ENCODE results near the gene EPS15. TPM values are rescaled to one million over a fixed set of nuclear protein-coding genes. Genes with fewer than 3 reads are reported as not detected.

Gene EPS15
- polyA plus RNA-seq, 1 donor (not counting 4 experiments of a cell fraction or from before 2014, with no cell fraction given): 33.2 TPM

DNA sequence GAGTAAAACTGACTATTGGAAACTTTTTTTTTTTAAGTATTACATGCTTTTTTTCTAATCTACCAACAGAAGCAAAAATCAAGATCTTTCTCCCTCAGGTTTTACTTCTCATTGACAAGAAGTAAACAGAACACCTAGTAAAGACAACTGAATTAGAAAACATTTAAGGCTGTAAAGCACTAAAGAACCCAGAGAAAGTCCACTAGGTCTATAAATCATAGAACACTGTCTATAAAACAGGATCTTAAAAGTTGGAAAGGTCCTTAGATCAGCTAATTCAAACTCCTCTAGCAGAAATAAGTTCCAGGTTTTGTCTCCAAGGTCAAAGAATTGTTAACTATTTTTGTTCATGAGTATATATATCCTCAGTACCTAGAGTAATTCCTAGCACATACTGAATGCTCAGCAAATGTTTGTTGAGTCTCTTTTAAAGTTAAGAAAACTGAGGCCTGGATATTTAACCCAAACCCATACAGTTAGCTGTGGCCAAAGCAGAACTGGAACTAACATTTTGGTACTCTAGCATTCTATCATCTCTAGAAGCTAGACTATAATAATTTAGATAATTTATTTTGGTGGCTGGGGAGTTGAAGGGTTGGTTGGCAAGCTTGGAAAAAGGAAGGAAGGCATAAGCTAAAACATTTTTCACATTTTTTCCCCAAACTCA, 3.0 kb downstream of the EPS15 start:
- H3K9me1 ChIP-seq (ENCODE audit: control insufficient read depth, extremely low read depth, insufficient read depth, low read length): no peaks in the 10 kb centered on the region
- no peaks in the 10 kb centered on the region for H3K36me3 ChIP-seq (ENCODE audit: control insufficient read depth in 2 of 2, extremely low read depth in 1 of 2, insufficient read depth in 2 of 2, low read length in 2 of 2)
- peak overlapping the region; percentile 74 for H3K4me2 ChIP-seq (ENCODE audit: control insufficient read depth, extremely low read depth, insufficient read depth, low read depth, low read length)
- no peaks in the 10 kb centered on the region for H3K27me3 ChIP-seq (ENCODE audit: control insufficient read depth, extremely low read depth, insufficient read depth, low read length)
- no peak overlapping the region for H3K9ac ChIP-seq (ENCODE audit: control insufficient read depth, extremely low read depth, insufficient read depth, low read length)
- H3K79me2 ChIP-seq (ENCODE audit: control insufficient read depth, insufficient read depth, low read length): peaks cover 74% of the 10 kb centered on the region
- no peak for FAIRE-seq
- H3K27ac ChIP-seq (ENCODE audit: control insufficient read depth, insufficient read depth, low read length): no peak overlapping the region
- TF ChIP-seq, protein P1, sequence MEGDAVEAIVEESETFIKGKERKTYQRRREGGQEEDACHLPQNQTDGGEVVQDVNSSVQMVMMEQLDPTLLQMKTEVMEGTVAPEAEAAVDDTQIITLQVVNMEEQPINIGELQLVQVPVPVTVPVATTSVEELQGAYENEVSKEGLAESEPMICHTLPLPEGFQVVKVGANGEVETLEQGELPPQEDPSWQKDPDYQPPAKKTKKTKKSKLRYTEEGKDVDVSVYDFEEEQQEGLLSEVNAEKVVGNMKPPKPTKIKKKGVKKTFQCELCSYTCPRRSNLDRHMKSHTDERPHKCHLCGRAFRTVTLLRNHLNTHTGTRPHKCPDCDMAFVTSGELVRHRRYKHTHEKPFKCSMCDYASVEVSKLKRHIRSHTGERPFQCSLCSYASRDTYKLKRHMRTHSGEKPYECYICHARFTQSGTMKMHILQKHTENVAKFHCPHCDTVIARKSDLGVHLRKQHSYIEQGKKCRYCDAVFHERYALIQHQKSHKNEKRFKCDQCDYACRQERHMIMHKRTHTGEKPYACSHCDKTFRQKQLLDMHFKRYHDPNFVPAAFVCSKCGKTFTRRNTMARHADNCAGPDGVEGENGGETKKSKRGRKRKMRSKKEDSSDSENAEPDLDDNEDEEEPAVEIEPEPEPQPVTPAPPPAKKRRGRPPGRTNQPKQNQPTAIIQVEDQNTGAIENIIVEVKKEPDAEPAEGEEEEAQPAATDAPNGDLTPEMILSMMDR (optimal IDR thresholded peaks at IDR 0.05 in 1 of 3, IDR thresholded peaks at IDR 0.05 in 1 of 3, conservative IDR thresholded peaks at IDR 0.05 in 1 of 3; ENCODE audit: extremely low read depth in 1 of 3, insufficient read depth in 2 of 3, low read length in 3 of 3): no peak
- TF ChIP-seq EZH2 (IDR thresholded peaks at IDR 0.05; ENCODE audit: low read length): no peak
- DNase-seq (ENCODE audit: low read depth, low spot score): no peak
- peaks cover 27% of the 10 kb centered on the region for H3K4me1 ChIP-seq (ENCODE audit: control insufficient read depth, extremely low read depth, insufficient read depth, low read length)
- no peaks in the 10 kb centered on the region for H3K9me3 ChIP-seq (ENCODE audit: control insufficient read depth, low read depth, low read length)
- H4K20me1 ChIP-seq (ENCODE audit: control insufficient read depth, extremely low read depth, insufficient read depth, low read length): no peaks in the 10 kb centered on the region
- H2AFZ ChIP-seq (ENCODE audit: control insufficient read depth, low read length): no peak overlapping the region
- dilution Hi-C loops (cut with MboI; ENCODE audit: extremely low pct_ligation_motif_present, low sequenced_read_pairs): no loop called here
- no peak overlapping the region for H3K4me3 ChIP-seq (ENCODE audit: control insufficient read depth in 2 of 3, extremely low read depth in 1 of 3, insufficient read depth in 2 of 3, low read depth in 1 of 3, low read length in 3 of 3)

DNA sequence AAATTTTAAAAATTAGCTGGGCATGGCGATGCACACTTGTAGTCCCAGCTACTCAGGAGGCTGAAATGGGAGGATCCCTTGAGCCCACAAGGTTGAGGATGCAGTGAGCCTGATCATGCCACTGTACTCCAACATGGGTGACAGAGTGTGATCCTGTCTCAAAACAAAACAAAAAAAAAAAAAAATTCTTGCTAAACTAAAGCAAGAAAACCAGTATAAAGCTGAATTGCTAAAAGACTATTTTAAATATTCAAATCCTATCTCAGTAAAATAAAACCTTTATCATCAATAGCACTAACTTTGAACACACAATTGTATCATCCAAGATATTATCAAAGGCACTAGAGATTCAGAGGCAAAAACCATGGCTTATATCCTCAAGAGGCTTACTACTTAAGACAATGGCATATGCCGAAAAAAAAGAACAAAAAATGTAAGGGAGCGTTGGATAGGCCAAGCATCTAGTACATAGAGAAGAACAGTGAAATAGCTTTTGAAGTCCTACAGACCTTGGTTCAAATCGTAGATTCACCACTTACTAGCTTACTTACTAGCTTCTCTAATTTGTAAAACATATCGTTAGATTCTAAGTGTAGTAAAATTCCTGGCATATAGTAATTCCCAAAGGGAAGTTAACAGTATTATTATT, 3.6 kb downstream of the EPS15 start:
- Histone ChIP-seq H3K9me3 (ENCODE audit: control insufficient read depth, low read depth, low read length) (no peaks in the 10 kb centered on the region), H3K36me3 (ENCODE audit: control insufficient read depth in 2 of 2, extremely low read depth in 1 of 2, insufficient read depth in 2 of 2, low read length in 2 of 2) (no peaks in the 10 kb centered on the region), H4K20me1 (ENCODE audit: control insufficient read depth, extremely low read depth, insufficient read depth, low read length) (no peaks in the 10 kb centered on the region), H3K9me1 (ENCODE audit: control insufficient read depth, extremely low read depth, insufficient read depth, low read length) (no peaks in the 10 kb centered on the region), H3K27ac (ENCODE audit: control insufficient read depth, insufficient read depth, low read length) (no peak overlapping the region), H2AFZ (ENCODE audit: control insufficient read depth, low read length) (no peak overlapping the region), H3K9ac (ENCODE audit: control insufficient read depth, extremely low read depth, insufficient read depth, low read length) (no peak overlapping the region), H3K4me1 (ENCODE audit: control insufficient read depth, extremely low read depth, insufficient read depth, low read length) (peaks cover 20% of the 10 kb centered on the region), H3K4me2 (ENCODE audit: control insufficient read depth, extremely low read depth, insufficient read depth, low read depth, low read length) (no peak overlapping the region), H3K79me2 (ENCODE audit: control insufficient read depth, insufficient read depth, low read length) (peaks cover 80% of the 10 kb centered on the region), H3K4me3 (ENCODE audit: control insufficient read depth in 2 of 3, extremely low read depth in 1 of 3, insufficient read depth in 2 of 3, low read depth in 1 of 3, low read length in 3 of 3) (no peak overlapping the region), H3K27me3 (ENCODE audit: control insufficient read depth, extremely low read depth, insufficient read depth, low read length) (no peaks in the 10 kb centered on the region)
- DNase-seq (ENCODE audit: low read depth, low spot score) (no peak), FAIRE-seq (no peak)
- dilution Hi-C loops (cut with MboI; ENCODE audit: extremely low pct_ligation_motif_present, low sequenced_read_pairs): no loop called here
- TF ChIP-seq, protein P1 (optimal IDR thresholded peaks at IDR 0.05 in 1 of 3, IDR thresholded peaks at IDR 0.05 in 1 of 3, conservative IDR thresholded peaks at IDR 0.05 in 1 of 3; ENCODE audit: extremely low read depth in 1 of 3, insufficient read depth in 2 of 3, low read length in 3 of 3): no peak
- TF ChIP-seq EZH2 (IDR thresholded peaks at IDR 0.05; ENCODE audit: low read length): no peak

Measured in keratinocyte (primary cell).